Measurements from ENCODE around the gene THRA.

Gene THRA

DNA sequence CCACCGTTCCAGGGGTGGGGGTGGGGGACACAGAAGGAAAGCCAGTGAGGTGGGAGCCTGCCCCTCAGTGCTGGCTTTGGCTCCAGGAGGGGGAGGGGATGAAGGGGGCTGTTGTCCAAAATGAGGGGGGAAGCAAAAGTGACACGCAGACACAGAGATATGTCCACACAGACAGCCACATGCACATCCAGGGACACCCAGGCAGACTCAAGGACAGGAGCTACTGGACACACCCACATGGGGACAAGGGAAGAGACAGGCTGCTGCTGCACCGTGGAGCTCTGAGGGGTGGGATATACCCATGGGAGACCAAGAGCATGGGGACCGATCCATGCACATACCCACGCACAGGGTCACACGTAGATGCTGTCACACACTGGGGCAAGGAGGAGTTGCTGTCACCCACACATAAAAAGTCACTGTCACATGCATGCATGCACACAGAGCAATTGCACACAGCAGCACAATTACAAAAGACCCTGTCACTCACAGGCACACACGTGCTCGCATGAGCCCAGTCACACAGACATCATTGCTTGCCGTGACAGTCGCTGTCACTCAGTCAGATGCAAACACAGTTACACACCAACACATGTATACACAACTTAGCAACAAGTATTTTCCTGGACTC is 1.3 kb downstream of the THRA start:
- in situ Hi-C loops (cut with HindIII; ENCODE audit: low sequenced_read_pairs) = no loop called here

DNA sequence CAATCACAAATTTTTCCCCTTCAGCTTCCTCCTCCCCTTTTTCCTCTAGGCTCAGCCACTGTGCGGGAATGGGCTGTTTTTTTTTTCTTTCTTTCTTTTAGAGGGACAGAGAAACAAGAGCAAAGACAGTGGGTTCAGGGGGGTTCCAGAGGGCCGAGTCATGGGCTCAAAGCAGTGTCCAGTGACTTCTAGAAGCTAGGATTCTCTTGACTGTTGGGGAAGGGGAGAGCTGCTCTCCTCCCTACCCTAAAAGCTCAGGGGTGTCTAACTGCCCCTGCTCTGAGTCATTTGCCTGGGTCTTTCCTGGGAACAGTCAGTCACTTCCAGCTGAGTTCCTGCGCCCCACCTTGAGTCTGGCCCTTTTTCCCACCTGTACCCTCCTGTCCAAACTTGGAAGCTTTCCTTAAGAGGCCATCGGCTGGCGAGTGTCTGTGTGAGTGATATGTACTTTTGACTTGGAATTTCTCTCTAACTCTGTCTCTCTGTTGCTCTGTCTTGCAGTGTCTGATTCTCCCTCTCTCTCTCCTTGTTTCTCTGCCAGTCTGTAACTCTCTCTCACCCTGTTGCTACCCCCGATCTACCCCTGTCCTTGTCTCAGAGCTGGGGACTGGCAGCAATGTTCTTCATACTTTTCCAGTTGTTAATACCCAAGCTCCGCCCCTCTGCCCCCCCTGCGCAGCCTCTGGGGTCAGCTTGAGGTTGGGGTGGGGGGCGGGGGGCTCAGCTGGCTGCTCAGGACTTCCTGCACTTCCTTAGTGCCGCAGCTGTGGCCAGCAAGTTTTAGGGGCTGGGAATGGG is 2.4 kb downstream of the THRA start:
- in situ Hi-C loops (cut with HindIII; ENCODE audit: low sequenced_read_pairs) = loop anchor here (5.0 kb wide), 1 partner anchor 92 kb away; no protein-coding TSS in a partner anchor

DNA sequence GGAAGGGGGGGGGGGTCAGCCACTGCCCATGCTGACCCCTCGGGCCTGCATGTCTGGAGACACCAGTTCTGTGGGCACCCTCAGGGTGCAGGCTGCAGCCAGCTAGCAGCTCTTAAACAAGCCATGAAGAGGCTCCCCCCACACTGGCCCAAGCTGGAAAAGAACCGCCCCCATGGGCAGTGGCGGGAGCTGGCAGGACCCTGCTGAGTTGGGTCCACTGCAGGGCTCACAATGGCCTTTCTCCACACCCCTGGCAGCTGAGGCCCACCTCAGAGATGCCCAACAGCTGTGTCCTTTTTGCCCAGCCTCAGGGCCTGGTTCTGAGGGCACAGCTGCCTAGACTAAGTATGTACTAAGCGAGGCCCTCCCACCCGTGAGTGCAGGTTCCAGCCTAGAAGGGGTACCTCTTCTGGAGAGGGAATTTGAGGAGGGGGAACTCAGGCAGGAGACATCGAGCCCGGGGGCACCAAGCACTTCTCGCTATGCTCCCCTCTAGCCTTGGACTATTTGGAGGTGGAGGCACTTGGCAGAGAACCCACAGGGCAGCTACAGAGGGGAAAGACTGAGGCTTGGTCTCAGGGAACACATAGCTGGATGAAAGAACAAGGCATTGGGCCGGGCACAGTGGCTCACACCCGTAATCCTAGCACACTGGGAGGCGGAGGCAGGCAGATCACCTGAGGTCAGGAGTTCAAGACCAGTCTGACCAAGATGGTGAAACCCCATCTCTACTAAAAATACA is 3.2 kb downstream of the THRA start:
- in situ Hi-C loops (cut with HindIII; ENCODE audit: low sequenced_read_pairs) = loop anchor here (5.0 kb wide), 1 partner anchor 91 kb away; no protein-coding TSS in a partner anchor

DNA sequence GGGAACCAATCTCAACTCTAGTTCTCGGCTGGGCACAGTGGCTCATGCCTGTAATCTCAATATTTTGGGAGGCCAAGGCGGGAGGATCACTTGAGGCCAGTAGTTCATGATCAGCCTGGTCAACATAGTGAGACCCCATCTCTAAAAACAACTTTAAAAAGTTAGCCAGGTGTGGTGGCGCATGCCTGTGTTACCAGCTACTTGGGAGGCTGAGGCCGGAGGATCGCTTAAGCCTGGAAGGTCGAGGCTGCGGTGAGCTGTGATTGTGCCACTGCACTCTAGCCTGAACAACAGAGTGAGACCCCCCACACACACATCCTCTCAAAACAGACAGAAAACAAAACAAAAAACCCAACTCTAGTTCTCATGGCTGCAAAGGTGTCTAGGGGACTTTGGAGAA is 4.9 kb downstream of the THRA start:
- in situ Hi-C loops (cut with HindIII; ENCODE audit: low sequenced_read_pairs) = loop anchor here (5.0 kb wide), 1 partner anchor 90 kb away; no protein-coding TSS in a partner anchor

DNA sequence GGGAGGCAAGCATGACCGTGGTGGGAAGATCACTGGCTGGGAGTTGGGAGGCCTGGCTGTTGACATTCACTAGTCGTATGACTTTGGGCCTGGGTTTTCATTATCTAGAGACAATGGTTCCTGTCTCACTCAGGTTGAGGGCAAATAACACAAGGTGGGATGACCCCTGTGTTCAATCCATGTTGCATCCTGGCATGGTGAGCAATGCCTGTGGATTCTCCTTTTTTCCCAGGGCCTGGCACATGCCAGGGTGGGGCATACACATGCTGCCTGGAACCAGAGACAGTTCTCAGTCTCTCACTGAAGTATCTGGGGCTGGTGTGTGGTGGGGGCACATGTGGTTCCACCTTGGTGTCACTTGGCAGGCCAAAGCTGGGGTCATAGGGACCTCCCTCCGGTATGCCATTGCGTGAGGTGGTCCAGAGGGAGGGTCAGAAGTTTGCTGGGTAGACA is 5.4 kb downstream of the THRA start:
- in situ Hi-C loops (cut with HindIII; ENCODE audit: low sequenced_read_pairs) = loop anchor here (5.0 kb wide), 1 partner anchor 89 kb away; no protein-coding TSS in a partner anchor

DNA sequence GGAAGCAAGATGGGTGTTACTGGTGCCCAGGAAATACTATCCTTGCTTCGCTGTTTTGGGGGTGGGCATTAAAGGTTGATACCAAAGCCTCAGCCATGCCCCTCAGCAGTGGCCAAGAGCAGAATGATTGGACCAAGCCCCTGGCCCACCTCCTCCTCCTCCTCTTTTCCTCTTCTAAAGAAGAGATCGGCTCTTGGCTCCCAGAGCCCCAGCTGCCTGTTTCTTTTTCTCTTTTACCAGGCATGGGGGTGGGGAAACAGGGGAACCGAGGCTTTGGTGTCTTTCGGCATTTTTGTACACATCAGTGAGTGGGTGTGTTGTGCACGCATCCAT is 5.8 kb downstream of the THRA start:
- in situ Hi-C loops (cut with HindIII; ENCODE audit: low sequenced_read_pairs) = loop anchor here (5.0 kb wide), 1 partner anchor 89 kb away; no protein-coding TSS in a partner anchor

DNA sequence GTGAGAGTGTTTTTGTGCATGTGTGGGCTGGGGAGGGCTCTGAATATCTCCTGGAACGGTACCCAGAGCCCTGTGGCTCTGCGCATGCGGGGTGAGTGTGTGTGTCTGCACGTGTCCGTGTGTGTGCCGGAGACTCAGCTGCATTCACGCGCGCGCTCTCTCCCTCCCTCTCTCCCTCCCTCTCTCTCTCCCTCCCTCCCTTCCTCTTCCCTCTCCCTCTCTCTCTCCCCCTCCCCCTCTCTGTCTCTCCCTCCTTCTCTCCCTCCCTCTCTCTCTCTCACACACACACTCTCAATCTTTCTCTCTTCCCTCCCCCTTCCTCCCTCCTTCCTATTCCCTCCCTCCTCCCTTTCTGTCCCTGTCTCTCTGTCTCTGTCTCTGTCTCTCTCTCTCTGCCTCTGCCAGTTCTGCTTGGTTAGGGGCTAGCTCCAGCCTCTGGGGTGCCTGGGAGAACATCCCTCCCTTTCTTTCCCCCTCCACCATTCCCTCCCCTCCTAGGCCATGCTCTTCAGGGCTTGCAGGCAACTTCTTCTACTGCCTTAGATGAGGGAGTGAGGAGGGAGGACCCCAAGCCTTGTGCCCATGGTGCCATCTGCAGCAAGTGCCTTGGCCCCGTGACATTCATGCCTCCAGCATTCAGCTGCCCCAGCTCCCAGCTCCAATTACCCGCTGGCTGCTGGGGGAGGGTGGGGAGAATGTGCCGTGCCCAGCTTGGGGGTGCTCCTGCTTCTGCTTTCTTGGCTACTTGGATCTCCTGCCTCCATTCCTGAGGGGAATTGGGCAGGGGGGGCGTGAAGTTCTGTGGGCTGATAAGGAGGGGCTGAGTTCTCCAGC is 6.4 kb downstream of the THRA start:
- in situ Hi-C loops (cut with HindIII; ENCODE audit: low sequenced_read_pairs) = loop anchor here (5.0 kb wide), 1 partner anchor 88 kb away; no protein-coding TSS in a partner anchor

DNA sequence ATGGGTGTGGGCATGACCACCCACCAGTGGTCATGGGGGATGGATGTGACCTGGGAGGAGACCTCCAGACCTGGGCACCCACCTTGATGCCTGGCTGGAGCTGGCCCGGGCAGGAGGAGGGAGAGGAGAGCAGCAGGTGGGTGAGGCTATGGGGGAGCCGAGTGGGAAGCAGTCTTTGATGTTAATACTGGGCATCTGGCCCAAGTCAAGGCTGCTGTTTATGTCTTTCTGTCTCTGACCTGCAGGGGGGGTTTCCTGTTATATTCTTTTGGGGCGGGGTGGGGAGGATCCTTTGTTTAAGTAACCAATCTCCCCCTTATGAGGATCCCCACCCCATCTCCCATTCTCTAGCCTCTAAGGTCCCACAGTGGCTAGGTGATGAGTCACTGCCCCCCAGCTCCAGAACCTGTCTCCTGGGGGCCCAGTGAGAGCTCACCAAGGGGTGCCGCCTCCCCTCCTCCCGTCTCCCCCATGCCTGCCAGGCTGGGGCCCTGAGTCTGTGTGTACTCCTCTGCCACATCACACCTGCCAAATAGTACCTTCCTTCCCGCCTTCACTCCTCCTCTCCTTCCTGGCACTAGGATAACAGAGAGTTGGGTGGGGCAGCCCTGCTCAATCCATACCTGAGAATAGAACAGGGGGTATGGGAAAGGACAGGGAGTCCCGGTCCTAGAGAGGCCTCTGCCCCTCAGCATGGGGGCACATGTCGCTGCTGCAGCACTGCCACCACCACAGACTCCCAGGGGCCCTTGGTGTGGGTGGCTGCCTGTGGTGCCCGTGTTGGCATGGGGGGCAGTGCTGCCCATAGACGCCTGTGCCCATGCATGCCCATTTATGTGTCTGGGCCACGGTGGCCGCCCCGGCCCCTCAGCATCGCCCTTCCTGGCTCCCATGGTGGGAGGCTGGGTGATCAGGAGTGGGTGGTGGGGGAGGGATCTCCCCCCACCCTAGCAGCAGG is 7.3 kb downstream of the THRA start:
- in situ Hi-C loops (cut with HindIII; ENCODE audit: low sequenced_read_pairs) = loop anchor here (5.0 kb wide), 2 partner anchors 78 to 87 kb away; no protein-coding TSS in a partner anchor

DNA sequence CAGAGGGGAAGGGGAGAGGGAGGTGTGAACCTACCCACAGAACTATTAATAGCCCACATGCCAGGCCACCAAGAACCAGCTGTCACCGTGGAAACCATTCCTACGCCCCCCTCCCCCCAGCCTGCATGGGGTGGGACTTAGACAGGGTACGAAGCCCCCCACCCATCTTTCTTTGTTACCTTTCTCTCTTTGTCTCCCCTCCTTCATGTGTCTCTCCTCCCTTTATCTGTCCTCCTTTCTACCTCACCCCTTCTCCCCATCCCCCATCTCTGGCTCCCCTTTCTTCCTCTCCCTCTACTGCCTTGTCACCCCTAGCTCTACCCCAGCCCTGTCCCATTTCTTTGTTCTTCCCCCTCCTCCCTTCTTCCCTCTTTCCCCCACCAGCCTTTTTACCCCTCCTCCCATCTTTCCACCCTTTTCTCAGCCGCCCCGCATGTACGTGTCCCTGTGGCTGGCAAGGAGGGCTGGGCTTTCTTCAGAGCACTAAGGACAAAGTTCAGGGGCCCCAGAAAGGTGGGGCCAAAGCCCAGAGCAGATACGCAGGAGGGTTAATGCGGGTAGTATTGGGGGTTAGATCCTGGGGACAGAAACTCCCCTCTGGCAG is 8.0 kb downstream of the THRA start:
- in situ Hi-C loops (cut with HindIII; ENCODE audit: low sequenced_read_pairs) = loop anchor here (5.0 kb wide), 1 partner anchor 79 kb away; no protein-coding TSS in a partner anchor

DNA sequence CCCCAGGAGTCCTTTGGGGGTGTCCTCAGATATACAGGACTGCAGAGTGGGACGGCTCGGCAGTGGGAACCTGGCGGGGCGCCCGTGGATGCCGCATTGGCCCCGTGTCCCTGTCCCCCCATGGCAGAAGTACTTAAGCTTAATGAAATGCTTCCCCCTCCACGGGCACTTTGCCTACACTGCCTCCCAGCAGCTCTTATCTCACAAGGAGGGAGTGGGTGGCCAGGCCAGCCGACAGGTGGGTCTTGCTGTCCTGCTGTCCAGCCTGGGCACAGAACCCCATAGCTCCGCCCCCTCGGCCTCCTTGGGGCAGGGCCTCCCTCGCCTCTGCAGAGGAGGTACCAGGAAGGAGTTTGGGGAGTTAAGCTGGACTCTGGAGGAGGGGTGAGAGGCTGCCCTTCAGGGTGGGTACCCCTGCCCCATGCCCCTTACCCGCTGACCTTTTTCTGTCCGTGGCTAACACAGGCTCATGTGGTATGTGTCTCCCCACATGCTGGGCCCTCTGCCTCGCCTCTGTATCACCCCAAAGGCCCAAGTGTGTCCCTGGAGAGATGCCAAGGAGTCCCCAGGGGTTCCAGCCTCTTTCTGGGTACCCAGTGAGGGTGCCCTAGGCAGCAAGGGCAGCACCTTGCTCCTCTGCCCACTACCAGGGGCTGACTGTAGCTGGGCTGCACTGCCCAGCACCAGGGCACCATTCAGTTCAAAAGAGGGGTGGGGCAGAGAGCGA is 8.7 kb downstream of the THRA start:
- in situ Hi-C loops (cut with HindIII; ENCODE audit: low sequenced_read_pairs) = loop anchor here (5.0 kb wide), 1 partner anchor 79 kb away; no protein-coding TSS in a partner anchor

DNA sequence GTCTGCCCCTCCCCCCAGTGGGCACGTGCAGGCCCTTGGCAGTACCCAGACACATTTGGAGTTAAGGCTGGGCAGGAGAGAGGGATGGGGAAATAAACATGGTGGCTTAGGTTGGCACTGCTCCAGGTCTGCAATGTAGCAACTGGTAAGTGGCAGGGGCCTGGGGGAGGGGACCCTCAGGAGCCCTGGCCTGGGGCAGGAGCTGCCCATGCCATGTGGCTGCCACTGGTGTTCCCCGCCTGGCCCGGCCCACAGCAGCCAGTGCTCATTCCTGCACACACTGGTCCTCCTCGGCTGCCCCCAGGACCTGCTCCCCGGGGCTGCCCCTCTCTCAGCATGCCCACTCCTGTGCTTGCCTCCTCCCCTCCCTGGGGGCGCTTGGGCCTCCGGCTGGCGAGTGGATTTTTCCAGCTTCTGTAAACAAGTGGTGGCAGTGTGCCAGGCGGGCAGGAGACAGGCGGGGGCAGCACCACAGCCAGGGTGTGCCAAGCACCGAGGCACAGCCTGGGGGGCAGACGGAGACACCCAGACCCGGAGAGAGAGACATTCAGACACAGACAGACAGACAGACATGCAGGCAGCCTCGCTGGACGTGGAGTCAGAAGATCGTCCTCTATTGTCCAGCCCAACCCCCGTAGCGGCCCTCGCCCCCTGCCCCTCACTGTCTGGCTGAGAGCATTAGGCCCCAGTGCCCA is 9.4 kb downstream of the THRA start:
- in situ Hi-C loops (cut with HindIII; ENCODE audit: low sequenced_read_pairs) = loop anchor here (5.0 kb wide), 1 partner anchor 80 kb away; no protein-coding TSS in a partner anchor

DNA sequence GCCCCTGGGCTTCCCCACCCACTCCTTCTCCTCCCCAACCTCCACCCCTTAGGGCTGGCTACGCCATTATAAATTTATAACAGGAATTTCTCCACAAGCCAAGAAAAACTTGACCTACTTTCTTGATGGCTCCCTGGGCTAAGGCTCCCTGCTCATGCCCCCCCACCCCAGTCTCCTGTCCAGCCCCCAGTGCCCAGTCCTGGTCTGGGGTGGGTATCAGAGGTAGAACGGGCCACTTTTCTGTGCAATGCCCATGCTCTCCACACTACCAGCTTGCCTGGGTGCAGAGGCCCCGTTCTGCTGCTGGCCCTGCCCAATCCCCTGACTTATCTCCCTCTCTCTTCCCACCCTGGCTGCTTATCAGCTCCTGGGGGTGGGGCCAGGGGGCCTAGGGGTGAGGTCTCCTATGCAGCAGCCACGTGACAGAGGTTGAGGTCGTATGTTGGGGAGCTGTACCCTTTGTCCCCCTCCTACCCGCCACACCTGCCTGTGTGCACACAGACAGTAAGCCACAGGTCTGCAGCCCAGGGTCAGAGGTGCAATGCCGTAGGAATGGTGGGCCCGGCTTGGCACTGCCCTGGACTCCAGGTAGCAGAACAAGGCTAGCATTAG is 10.1 kb downstream of the THRA start:
- in situ Hi-C loops (cut with HindIII; ENCODE audit: low sequenced_read_pairs) = loop anchor here (5.0 kb wide), 1 partner anchor 81 kb away; no protein-coding TSS in a partner anchor

DNA sequence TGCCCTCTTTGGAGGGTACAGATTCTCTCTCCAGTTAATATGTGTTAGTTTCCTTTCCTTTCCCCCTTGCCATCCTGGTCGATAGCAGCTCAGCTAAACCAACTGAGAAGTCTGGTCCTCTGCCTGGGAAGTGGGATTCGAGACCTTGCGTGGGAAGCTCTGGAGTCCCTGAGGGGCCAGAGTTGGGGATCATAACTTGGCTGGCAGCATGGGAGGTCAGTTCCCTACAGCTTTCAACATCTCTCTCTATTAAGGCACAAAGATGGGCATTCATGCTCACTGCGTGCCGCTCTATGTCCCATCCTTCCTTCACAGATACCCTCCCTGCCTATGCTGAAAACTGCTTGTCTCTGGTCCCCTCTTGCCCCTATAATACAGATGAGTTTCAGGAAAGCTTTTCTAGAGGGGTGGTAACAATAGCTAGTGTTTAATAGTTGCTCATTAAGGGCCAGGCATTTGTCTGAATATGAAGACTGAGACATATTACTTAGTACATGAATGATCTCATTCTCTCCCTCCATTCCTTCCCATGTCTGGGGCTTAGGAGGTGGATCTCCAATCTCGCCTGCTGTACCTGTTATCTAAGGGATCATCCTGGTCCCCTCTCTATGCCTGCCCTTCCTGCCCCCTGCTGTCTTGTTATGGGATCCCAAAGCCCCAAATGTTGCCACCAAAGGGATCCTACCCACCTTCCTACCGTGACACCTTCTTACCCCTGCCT is 10.8 kb downstream of the THRA start:
- in situ Hi-C loops (cut with HindIII; ENCODE audit: low sequenced_read_pairs) = loop anchor here (5.0 kb wide), 1 partner anchor 81 kb away; no protein-coding TSS in a partner anchor

DNA sequence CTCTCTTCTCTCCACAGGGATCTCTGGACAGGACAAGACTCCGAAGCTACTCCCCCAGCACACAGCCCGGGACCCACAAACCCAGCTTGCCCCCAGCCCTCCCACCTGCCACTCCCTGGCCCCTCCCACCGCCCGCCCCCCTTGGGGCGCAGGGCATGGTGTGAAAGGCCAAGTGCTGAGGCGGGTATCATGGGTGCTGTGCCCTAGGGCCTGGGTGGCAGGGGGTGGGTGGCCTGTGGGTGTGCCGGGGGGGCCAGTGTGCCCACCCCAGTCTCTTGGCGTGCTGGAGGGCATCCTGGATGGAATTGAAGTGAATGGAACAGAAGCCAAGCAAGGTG is 11.4 kb downstream of the THRA start:
- in situ Hi-C loops (cut with HindIII; ENCODE audit: low sequenced_read_pairs) = loop anchor here (5.0 kb wide), 1 partner anchor 82 kb away; no protein-coding TSS in a partner anchor

DNA sequence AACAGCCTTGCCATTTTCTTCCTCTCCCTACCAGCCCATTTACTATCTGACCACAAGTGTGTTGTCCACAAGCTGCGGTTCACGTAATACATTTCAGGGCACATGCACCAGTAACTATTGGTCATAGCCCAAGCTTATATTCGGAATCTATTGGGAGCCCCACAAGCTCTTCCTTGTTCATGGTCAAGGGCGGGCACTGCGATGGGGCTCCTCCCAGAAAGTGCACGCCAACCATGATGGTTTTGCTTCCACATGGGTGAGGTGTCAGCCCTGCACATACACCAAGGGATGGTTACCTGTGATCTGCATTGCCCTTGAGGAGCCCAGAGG is 12.1 kb downstream of the THRA start:
- in situ Hi-C loops (cut with HindIII; ENCODE audit: low sequenced_read_pairs) = loop anchor here (5.0 kb wide), 1 partner anchor 83 kb away; no protein-coding TSS in a partner anchor

DNA sequence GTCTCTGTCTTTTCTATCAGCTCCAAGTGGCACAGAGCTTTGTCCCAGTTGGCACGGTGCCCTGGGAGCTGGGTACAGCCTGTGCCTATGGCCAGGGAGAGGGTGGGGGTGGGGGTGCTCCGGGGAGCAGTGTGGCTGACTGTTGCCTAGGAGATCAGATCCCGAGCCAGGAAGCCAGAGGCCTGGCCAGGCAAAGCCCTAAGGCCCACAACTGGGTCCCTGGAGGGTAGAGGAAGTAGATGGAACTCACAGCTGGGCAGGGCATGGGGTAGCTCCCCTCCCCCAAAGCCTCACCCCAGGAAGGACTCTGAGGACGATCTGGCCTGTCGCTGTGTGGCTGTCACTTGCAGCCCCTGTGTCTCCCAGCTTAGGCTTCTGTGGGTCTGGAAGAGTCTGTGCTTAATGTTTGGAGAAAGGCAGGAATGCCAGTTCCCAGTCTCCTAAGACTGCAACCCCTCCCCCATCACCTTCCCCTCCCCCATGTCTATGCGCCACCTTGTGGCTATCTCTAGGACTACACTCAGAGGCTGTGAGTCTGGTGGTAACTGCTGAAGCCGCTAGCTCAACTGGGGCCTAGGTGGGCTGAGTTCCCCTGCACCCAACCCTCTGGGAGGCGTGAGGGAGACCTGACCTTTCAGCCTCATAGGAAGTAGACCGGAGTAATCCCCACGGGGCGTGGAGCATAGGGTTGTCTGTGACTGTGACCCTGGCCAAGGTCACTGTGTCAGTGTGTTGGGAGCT is 12.6 kb downstream of the THRA start:
- in situ Hi-C loops (cut with HindIII; ENCODE audit: low sequenced_read_pairs) = no loop called here

Data from endothelial cell of hepatic sinusoid (primary cell).